Gastrocnemius medialis (tissue), 4 donors: ENCODE results near the gene CEP126.

Experiments used
- CTCF ChIP-seq, 5 experiments: fragments of 450-650 bp in 3 of 5; fragments of 200-600 bp in 2 of 5; sonication (generic) in 2 of 5; IDR thresholded peaks in 4 of 5; conservative IDR thresholded peaks in 1 of 5; 1 replicate in 4 of 5; 2 replicates in 1 of 5; pipeline ENCODE4 v1.5.1; 2016 to 2019; ENCODE audit warnings: antibody characterized with exemption in 5 of 5, mild to moderate bottlenecking in 3 of 5, moderate library complexity in 3 of 5
- POLR2A ChIP-seq, 2 donors: fragments of 450-650 bp; IDR thresholded peaks; one replicate each; pipeline ENCODE4 v1.6.1; 2017; ENCODE audit warnings: antibody characterized with exemption in 2 of 2, mild to moderate bottlenecking in 2 of 2, moderate library complexity in 2 of 2

- TF ChIP-seq CTCF (IDR thresholded peaks at IDR 0.05 in 4 of 5, conservative IDR thresholded peaks at IDR 0.05 in 1 of 5) (no peak), POLR2A (IDR thresholded peaks at IDR 0.05) (no peak)
Measured at GRCh38 chr11:101931692-101932091, 16.9 kb downstream of the CEP126 start.
